Ishikawa (cell line): ENCODE results near the gene PRRC1.

Source experiments
- CEBPB ChIP-seq: IDR thresholded peaks from 2 replicates; pipeline ENCODE4 v1.6.1; 2012
- EP300 ChIP-seq: IDR thresholded peaks from 2 replicates; pipeline ENCODE4 v1.6.1; 2012; ENCODE audit warnings: borderline replicate concordance
- TEAD4 ChIP-seq: IDR thresholded peaks from 2 replicates; pipeline ENCODE4 v1.6.1; 2012

- TF ChIP-seq EP300 (no peak), CEBPB (no peak), TEAD4 (no peak)
Measured at GRCh38 chr5:127602481-127602880, 85.0 kb downstream of the PRRC1 start.
